ENCODE measurements around the gene ANXA11. TPM values are rescaled to one million over a fixed set of nuclear protein-coding genes. Genes with fewer than 3 reads are reported as not detected.

Gene ANXA11
- total and polyA plus RNA-seq, 2 of the 8 experiments (the other 6 are each of a cell fraction or from before 2014, with no cell fraction given), result 40.5 to 84.9 TPM

DNA sequence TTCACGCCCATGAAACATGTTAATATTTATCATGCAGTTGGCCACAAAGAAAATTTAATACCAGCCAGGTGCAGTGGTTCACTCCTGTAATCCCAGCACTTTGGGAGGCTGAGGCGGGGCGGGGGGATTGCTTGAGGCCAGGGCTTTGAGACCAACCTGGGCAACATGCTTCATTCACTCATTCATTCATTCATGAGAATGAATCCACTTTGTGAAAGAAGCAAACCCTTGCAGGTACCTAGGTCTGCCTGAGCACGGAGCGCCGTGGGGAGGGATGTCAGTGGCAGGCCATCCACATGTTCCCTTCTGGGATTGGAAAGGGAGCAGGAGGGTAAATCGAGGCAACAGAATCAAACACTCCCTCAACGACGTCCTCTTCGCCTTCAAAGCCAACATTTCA is 4.7 kb downstream of the ANXA11 start (continued):
- no peak for TF ChIP-seq YY1 (IDR thresholded peaks at IDR 0.05; ENCODE audit: low read depth, low read length)
